HCT116 (cell line): Measurements from ENCODE around the gene AIMP1. TPM values are rescaled to one million over a fixed set of nuclear protein-coding genes. Genes with fewer than 3 reads are reported as not detected.

Experiments used
- ATAC-seq: fragments of 200-7000 bp; cut with Tn5 transposase; 2 replicates; pipeline ENCODE4 v1.9.1; 2020; ENCODE audit warnings: mild to moderate bottlenecking, moderate library complexity
- BruUV-seq: library from RNA; stranded (reverse); fragments of 400-500 nt; replicated peaks from 2 replicates; lab custom pipeline; 2021; lab: Mats Ljungman, UMichigan
- CTCF ChIA-PET: fragments of 300-600 bp; sonication (Branson Sonifier 250); formaldehyde crosslinking; loops from one replicate; lab custom pipeline; 2021; ENCODE audit warnings: antibody characterized with exemption; lab: Charles Lee
- POLR2A ChIA-PET: fragments of 300-600, 350-600 bp; sonication (Branson Sonifier 250); formaldehyde crosslinking; loops from one replicate; lab custom pipeline; 2021; ENCODE audit warnings: antibody characterized with exemption; lab: Charles Lee
- RAD21 ChIA-PET, 2 experiments: fragments of 300-600 bp; sonication (Branson Sonifier 250); formaldehyde crosslinking; loops; one replicate each; lab custom pipeline; 2023; ENCODE audit warnings: low total read pairs in 2 of 2; ENCODE audit not compliant: uncharacterized antibody in 2 of 2, unreplicated experiment in 2 of 2, low non-redundant PET in 1 of 2; lab: Charles Lee
- DNase-seq: peaks from one replicate; pipeline ENCODE4 v3.0.0-alpha.2; 2010; ENCODE audit warnings: low read depth, low spot score
- H2AFZ ChIP-seq: fragments of 200-600 bp; shearing (Covaris generic), sonication (generic); 2 replicates; pipeline ENCODE4 v1.6.1; 2017; ENCODE audit warnings: low read depth, mixed run types, mixed read lengths, antibody characterized with exemption, low read length; ENCODE audit not compliant: poor library complexity, severe bottlenecking
- H3K27ac ChIP-seq: 2 replicates; pipeline ENCODE4 v1.5.1; 2012; ENCODE audit warnings: low read depth, low read length
- H3K27me3 ChIP-seq: fragments of 200-600 bp; sonication (generic); 2 replicates; pipeline ENCODE4 v1.6.1; 2016; ENCODE audit warnings: mixed run types, low read length, mixed read lengths; ENCODE audit not compliant: insufficient read depth
- H3K36me3 ChIP-seq, 2 experiments: fragments of 200-500 bp in 1 of 2; fragments of 200-600 bp in 1 of 2; sonication (Bioruptor generic) in 1 of 2; sonication (generic) in 1 of 2; 2 replicates each; pipeline versions ENCODE4 v1.5.1 to v1.6.1; 2014 to 2016; ENCODE audit warnings: low read length in 2 of 2, inconsistent platforms in 1 of 2, mixed read lengths in 1 of 2, mixed run types in 1 of 2; ENCODE audit not compliant: insufficient read depth in 2 of 2, control insufficient read depth in 1 of 2
- H3K4me1 ChIP-seq, 2 experiments: fragments of 200-600 bp in 1 of 2; sonication (generic) in 1 of 2; 2 replicates each; pipeline versions ENCODE4 v1.5.1 to v1.6.1; 2012 to 2017; ENCODE audit warnings: low read length in 2 of 2, inconsistent platforms in 1 of 2, mild to moderate bottlenecking in 1 of 2, mixed read lengths in 1 of 2, mixed run types in 1 of 2, moderate library complexity in 1 of 2; ENCODE audit not compliant: insufficient read depth in 2 of 2, control insufficient read depth in 1 of 2
- H3K4me2 ChIP-seq: fragments of 200-600 bp; sonication (generic); 2 replicates; pipeline ENCODE4 v1.6.1; 2017; ENCODE audit warnings: mixed run types, low read length, mixed read lengths
- H3K4me3 ChIP-seq, 2 experiments: fragments of 200-600 bp in 1 of 2; sonication (generic) in 1 of 2; replicated peaks in 1 of 2; 2 replicates each; pipeline ENCODE4 v1.5.1; 2011 to 2016; ENCODE audit warnings: low read length in 2 of 2, control low read depth in 1 of 2, low read depth in 1 of 2, mild to moderate bottlenecking in 1 of 2, mixed read lengths in 1 of 2, mixed run types in 1 of 2
- H3K79me2 ChIP-seq: fragments of 200-600 bp; sonication (generic); 2 replicates; pipeline ENCODE4 v1.6.1; 2017; ENCODE audit warnings: mild to moderate bottlenecking, mixed run types, low read length, moderate library complexity, mixed read lengths; ENCODE audit not compliant: insufficient read depth
- H3K9ac ChIP-seq: fragments of 200-600 bp; sonication (generic); 2 replicates; pipeline ENCODE4 v1.6.1; 2016; ENCODE audit warnings: low read length, mixed read lengths
- H3K9me2 ChIP-seq: fragments of 200-600 bp; sonication (generic), shearing (Covaris generic); 2 replicates; pipeline ENCODE4 v1.6.1; 2017; ENCODE audit warnings: mixed run types, mild to moderate bottlenecking, moderate library complexity; ENCODE audit not compliant: insufficient read depth
- H3K9me3 ChIP-seq, 2 experiments: fragments of 200-500 bp in 1 of 2; fragments of 200-600 bp in 1 of 2; sonication (Bioruptor generic) in 1 of 2; sonication (generic) in 1 of 2; 2 replicates each; pipeline ENCODE4 v1.6.1; 2014 to 2017; ENCODE audit warnings: low read length in 2 of 2, mixed read lengths in 2 of 2, inconsistent platforms in 1 of 2, low read depth in 1 of 2, mild to moderate bottlenecking in 1 of 2, mixed run types in 1 of 2, moderate library complexity in 1 of 2; ENCODE audit not compliant: control insufficient read depth in 1 of 2, insufficient read depth in 1 of 2
- H4K20me1 ChIP-seq: fragments of 200-600 bp; sonication (generic), shearing (Covaris generic); 2 replicates; pipeline ENCODE4 v1.6.1; 2017; ENCODE audit warnings: mixed run types, mild to moderate bottlenecking, moderate library complexity; ENCODE audit not compliant: insufficient read depth
- ATF3 ChIP-seq: IDR thresholded peaks from 2 replicates; pipeline ENCODE4 v1.6.1; 2012
- CEBPB ChIP-seq: IDR thresholded peaks from 2 replicates; pipeline ENCODE4 v1.6.1; 2012; ENCODE audit warnings: low read depth
- CTCF ChIP-seq, 3 experiments: fragments of 200-600 bp in 1 of 3; sonication (generic) in 1 of 3; IDR thresholded peaks in 2 of 3; conservative IDR thresholded peaks in 1 of 3; 2 replicates each; pipeline ENCODE4 v1.5.1; 2012 to 2017; ENCODE audit warnings: low read depth in 2 of 3, low read length in 2 of 3, antibody characterized with exemption in 1 of 3, borderline replicate concordance in 1 of 3, control low read depth in 1 of 3, mild to moderate bottlenecking in 1 of 3, mixed read lengths in 1 of 3, mixed run types in 1 of 3, moderate library complexity in 1 of 3; ENCODE audit not compliant: insufficient read depth in 1 of 3
- EGR1 ChIP-seq: IDR thresholded peaks from 2 replicates; pipeline ENCODE4 v1.6.1; 2012; ENCODE audit warnings: low read depth
- EZH2 ChIP-seq: fragments of 200-600 bp; sonication (generic); IDR thresholded peaks from 2 replicates; pipeline ENCODE4 v1.6.1; 2017; ENCODE audit warnings: antibody characterized with exemption, mixed run types
- JUND ChIP-seq: IDR thresholded peaks from 2 replicates; pipeline ENCODE4 v1.6.1; 2012
- MAX ChIP-seq: IDR thresholded peaks from 2 replicates; pipeline ENCODE4 v1.6.1; 2012
- POLR2A ChIP-seq: IDR thresholded peaks from 2 replicates; pipeline ENCODE4 v1.7.0; 2011; ENCODE audit warnings: borderline replicate concordance; ENCODE audit not compliant: insufficient read depth, insufficient read length; ENCODE audit errors: extremely low read depth
- POLR2AphosphoS5 ChIP-seq: IDR thresholded peaks from 2 replicates; pipeline ENCODE4 v1.6.1; 2011; ENCODE audit warnings: mild to moderate bottlenecking, low read depth, low read length, moderate library complexity
- RAD21 ChIP-seq: IDR thresholded peaks from 2 replicates; pipeline ENCODE4 v1.6.1; 2012; ENCODE audit warnings: low read depth, mild to moderate bottlenecking
- REST ChIP-seq: IDR thresholded peaks from 2 replicates; pipeline ENCODE4 v1.6.1; 2012; ENCODE audit warnings: low read depth
- SIN3A ChIP-seq: IDR thresholded peaks from 2 replicates; pipeline ENCODE4 v1.6.1; 2012; ENCODE audit warnings: low read depth
- YY1 ChIP-seq: IDR thresholded peaks from 2 replicates; pipeline ENCODE4 v1.6.1; 2011; ENCODE audit warnings: low read length, low read depth, moderate library complexity, mild to moderate bottlenecking; ENCODE audit not compliant: insufficient replicate concordance; ENCODE audit errors: extremely low read depth
- ZBTB33 ChIP-seq: IDR thresholded peaks from 2 replicates; pipeline ENCODE4 v1.6.1; 2011; ENCODE audit warnings: mild to moderate bottlenecking, low read length, moderate library complexity; ENCODE audit not compliant: insufficient replicate concordance; ENCODE audit errors: extremely low read depth
- ZFX ChIP-seq: fragments of 450-650 bp; IDR thresholded peaks from 2 replicates; pipeline ENCODE4 v1.6.1; 2017
- ZNF274 ChIP-seq: fragments of 200-500 bp; sonication (Bioruptor generic); IDR thresholded peaks from 2 replicates; pipeline ENCODE4 v1.6.1; 2014; ENCODE audit warnings: mild to moderate bottlenecking, low read depth, low read length, inconsistent platforms
- intact Hi-C: fragments of 100-400 bp; cut with micrococcal nuclease; formaldehyde crosslinking; loops from 2 replicates; pipeline ENCODE4 v1.10.0; 2022
- total RNA-seq: library from RNA; stranded (reverse); gene quantifications from one replicate; pipeline ENCODE4 v1.2.1, GENCODE V29; 2021; ENCODE audit not compliant: unreplicated experiment

Gene AIMP1
- total RNA-seq, 1 experiment from 2014 or later = 67.4 TPM

- BruUV-seq = no TSS peak
- no peaks in the 10 kb centered on the region for H3K27me3 ChIP-seq
- H3K27ac ChIP-seq = no peak overlapping the region
- RAD21 ChIA-PET = no interaction called here
- no peaks in the 10 kb centered on the region for H3K9me2 ChIP-seq
- TF ChIP-seq SIN3A (no peak), RAD21 (no peak), JUND (no peak), EGR1 (no peak), ATF3 (no peak), POLR2A (no peak), ZFX (no peak), EZH2 (no peak), CTCF (IDR thresholded peaks at IDR 0.05 in 2 of 3, conservative IDR thresholded peaks at IDR 0.05 in 1 of 3; ENCODE audit: borderline replicate concordance in 1 of 3, insufficient read depth in 1 of 3, low read depth in 2 of 3, low read length in 2 of 3) (no peak), MAX (no peak), ZNF274 (no peak), ZBTB33 (no peak), YY1 (no peak), CEBPB (no peak), REST (no peak), POLR2AphosphoS5 (no peak)
- no peaks in the 10 kb centered on the region for H3K79me2 ChIP-seq
- no peak overlapping the region for H2AFZ ChIP-seq
- no peak overlapping the region for H3K4me3 ChIP-seq
- no peak for DNase-seq
- no peak overlapping the region for H3K4me2 ChIP-seq
- H3K4me1 ChIP-seq = no peaks in the 10 kb centered on the region
- H3K36me3 ChIP-seq = no peaks in the 10 kb centered on the region
- no peaks in the 10 kb centered on the region for H3K9me3 ChIP-seq
- no peaks in the 10 kb centered on the region for H4K20me1 ChIP-seq
- intact Hi-C loops = no loop called here
- CTCF ChIA-PET = no interaction called here
- POLR2A ChIA-PET = no interaction called here
- no peak overlapping the region for H3K9ac ChIP-seq
- no peak for ATAC-seq
Observed at GRCh38 chr4:106277140-106277675, 39.1 kb upstream of the AIMP1 start.
